HepG2 (cell line): Measurements from ENCODE around the gene ATP1A1. TPM values are rescaled to one million over a fixed set of nuclear protein-coding genes. Genes with fewer than 3 reads are reported as not detected.

ENCODE experiments used
- CHD2 ChIP-seq: IDR thresholded peaks from 2 replicates; pipeline ENCODE4 v1.6.1; 2011; ENCODE audit warnings: low read depth, low read length, improper control_type of control experiment
- HNRNPL ChIP-seq: fragments of 200-400 bp; formaldehyde crosslinking; IDR thresholded peaks from 2 replicates; pipeline ENCODE4 v1.6.1; 2017; ENCODE audit warnings: mild to moderate bottlenecking, low read depth, low read length
- HOXA9 ChIP-seq: sonication (generic); formaldehyde crosslinking; IDR thresholded peaks from 2 replicates; pipeline ENCODE4 v1.8.1; 2022; ENCODE audit warnings: missing genetic modification reagents, mild to moderate bottlenecking, moderate library complexity, borderline replicate concordance
- KDM6A ChIP-seq: IDR thresholded peaks from 2 replicates; pipeline ENCODE4 v1.6.1; 2016; ENCODE audit warnings: low read depth
- KLF9 ChIP-seq: IDR thresholded peaks from 2 replicates; pipeline ENCODE4 v1.6.1; 2016; ENCODE audit warnings: low read depth
- MED1 ChIP-seq: sonication (generic); formaldehyde crosslinking; IDR thresholded peaks from 2 replicates; pipeline ENCODE4 v1.4.0; 2020; ENCODE audit warnings: missing genetic modification reagents
- PRPF4 ChIP-seq: fragments of 200-400 bp; formaldehyde crosslinking; IDR thresholded peaks from 2 replicates; pipeline ENCODE4 v1.6.1; 2016; ENCODE audit warnings: low read length, low read depth; ENCODE audit not compliant: poor library complexity, severe bottlenecking
- SETDB1 ChIP-seq: sonication (generic); formaldehyde crosslinking; IDR thresholded peaks from 2 replicates; pipeline ENCODE4 v1.5.1; 2020; ENCODE audit warnings: missing genetic modification reagents, mild to moderate bottlenecking, borderline replicate concordance
- SYNCRIP ChIP-seq: fragments of 200-400 bp; formaldehyde crosslinking; IDR thresholded peaks from 2 replicates; pipeline ENCODE4 v1.6.1; 2018; ENCODE audit warnings: mild to moderate bottlenecking, low read depth, low read length; ENCODE audit not compliant: insufficient read depth
- TGIF2 ChIP-seq: IDR thresholded peaks from 2 replicates; pipeline ENCODE4 v1.6.1; 2016; ENCODE audit warnings: control low read depth, missing compliant biosample characterization
- YEATS4 ChIP-seq: sonication (generic); formaldehyde crosslinking; IDR thresholded peaks from 2 replicates; pipeline ENCODE4 v1.4.0; 2020; ENCODE audit warnings: missing genetic modification reagents, borderline replicate concordance
- ZFP36L1 ChIP-seq: sonication (generic); formaldehyde crosslinking; IDR thresholded peaks from 2 replicates; pipeline ENCODE4 v1.8.0; 2022; ENCODE audit warnings: mild to moderate bottlenecking, missing genetic modification reagents, moderate library complexity
- ZFP36L2 ChIP-seq: sonication (generic); formaldehyde crosslinking; IDR thresholded peaks from 2 replicates; pipeline ENCODE4 v1.4.0; 2020; ENCODE audit warnings: missing genetic modification reagents
- ZNF292 ChIP-seq: sonication (generic); formaldehyde crosslinking; IDR thresholded peaks from 2 replicates; pipeline ENCODE4 v1.8.1; 2022; ENCODE audit warnings: mild to moderate bottlenecking, low read depth, missing genetic modification reagents, borderline replicate concordance
- ZNF451 ChIP-seq: sonication (generic); formaldehyde crosslinking; IDR thresholded peaks from 2 replicates; pipeline ENCODE4 v1.5.0; 2020; ENCODE audit warnings: mild to moderate bottlenecking, missing genetic modification reagents
- ZNF569 ChIP-seq: sonication (generic); formaldehyde crosslinking; IDR thresholded peaks from 2 replicates; pipeline ENCODE4 v1.5.0; 2020; ENCODE audit warnings: mild to moderate bottlenecking, missing genetic modification reagents, moderate library complexity, borderline replicate concordance
- ZNF605 ChIP-seq: sonication (generic); formaldehyde crosslinking; IDR thresholded peaks from 2 replicates; pipeline ENCODE4 v1.8.0; 2022; ENCODE audit warnings: mild to moderate bottlenecking, missing genetic modification reagents
- ZNF773 ChIP-seq: sonication (generic); formaldehyde crosslinking; IDR thresholded peaks from 2 replicates; pipeline ENCODE4 v1.4.0; 2020; ENCODE audit warnings: missing genetic modification reagents, borderline replicate concordance
- polyA plus RNA-seq, 8 experiments: library from polyadenylated mRNA; depleted of rRNA in 3 of 8; stranded (reverse) in 7 of 8; unstranded in 1 of 8; fragments of >200 nt; fragmentation: Illumina TruSeq in 4 of 8; extraction: Trizol in 4 of 8; gene quantifications; 2 replicates each; pipeline versions ENCODE4 v1.2.1 to v1.2.3, GENCODE V29; 2011 to 2016; ENCODE audit warnings: low read depth in 4 of 8, missing spikeins in 1 of 8, mixed read lengths in 1 of 8; ENCODE audit not compliant: insufficient read depth in 1 of 8
- total RNA-seq, 5 experiments: library from RNA; depleted of rRNA; stranded (reverse); fragments of >200 nt; fragmentation: Illumina TruSeq; extraction: Trizol; gene quantifications; 2 replicates each; pipeline ENCODE4 v1.2.3, GENCODE V29; 2016; ENCODE audit warnings: low read depth in 1 of 5
- TF ChIP-seq, protein P1 (sequence below): sonication (generic); formaldehyde crosslinking; IDR thresholded peaks from 2 replicates; pipeline ENCODE4 v1.5.0; 2020; ENCODE audit warnings: missing genetic modification reagents
- TF ChIP-seq, protein P2 (sequence below): sonication (generic); formaldehyde crosslinking; IDR thresholded peaks from 2 replicates; pipeline ENCODE4 v1.4.0; 2020; ENCODE audit warnings: low read depth, mild to moderate bottlenecking, missing genetic modification reagents
- TF ChIP-seq, protein P3 (sequence below): sonication (generic); formaldehyde crosslinking; IDR thresholded peaks from 2 replicates; pipeline ENCODE4 v1.4.0; 2020; ENCODE audit warnings: missing genetic modification reagents
- TF ChIP-seq, protein P4 (sequence below): sonication (generic); formaldehyde crosslinking; IDR thresholded peaks from 2 replicates; pipeline ENCODE4 v1.8.0; 2022; ENCODE audit warnings: mild to moderate bottlenecking, missing genetic modification reagents, borderline replicate concordance
- TF ChIP-seq, protein P5 (sequence below): sonication (generic); formaldehyde crosslinking; IDR thresholded peaks from 2 replicates; pipeline ENCODE4 v1.8.1; 2023; ENCODE audit warnings: mild to moderate bottlenecking, missing genetic modification reagents

Gene ATP1A1
- total and polyA plus RNA-seq, 2 of the 13 experiments (the other 11 are each of a cell fraction or from before 2014, with no cell fraction given): 280 to 705 TPM

DNA sequence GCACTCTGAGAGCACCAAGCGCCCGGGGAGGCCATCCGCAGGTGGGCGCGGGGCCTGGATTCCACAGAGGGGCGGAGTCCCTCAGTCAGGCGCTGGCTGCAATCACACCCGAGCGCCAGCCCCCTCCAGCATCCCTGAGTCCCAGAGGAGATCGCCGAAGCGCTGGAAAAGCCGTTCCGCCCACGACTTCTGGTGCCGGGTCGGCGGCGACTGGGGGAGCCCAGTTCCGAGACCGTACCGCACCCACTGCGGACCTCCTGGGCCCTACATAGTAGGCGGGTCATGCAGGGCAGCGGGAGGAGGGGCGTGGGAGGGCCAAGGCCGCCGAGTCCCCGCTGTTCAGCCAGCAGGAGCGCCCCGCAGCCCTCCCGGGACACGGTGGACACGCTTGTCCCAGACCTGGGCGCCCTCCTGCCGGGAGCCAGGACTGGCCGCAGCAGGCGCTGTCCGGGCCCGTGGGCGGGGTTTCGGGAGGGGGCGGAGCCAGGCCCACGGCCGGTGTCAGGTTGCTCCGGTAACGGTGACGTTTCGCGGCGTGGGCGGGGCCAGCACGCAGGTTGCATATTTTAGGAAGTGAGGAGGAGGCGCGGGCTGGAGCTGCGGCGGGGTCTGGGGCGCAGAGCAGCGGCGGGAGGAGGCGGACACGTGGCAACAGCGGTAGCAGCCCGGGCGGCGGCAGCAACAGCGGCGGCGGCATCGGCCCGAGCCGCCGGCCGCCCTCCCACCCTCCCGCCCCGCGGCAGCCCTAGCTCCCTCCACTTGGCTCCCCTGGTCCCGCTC, at the start of gene ATP1A1 (continued):
- TF ChIP-seq PRPF4 (no peak), MED1 (CRISPR knock-in tag) (peak; percentile 57), HOXA9 (CRISPR knock-in tag) (no peak), SETDB1 (CRISPR knock-in tag) (peak; percentile 83; the same call in 1 of the 2 replicates), ZFP36L2 (CRISPR knock-in tag) (no peak), KDM6A (CRISPR knock-in tag) (no peak), ZNF292 (no peak), KLF9 (CRISPR knock-in tag) (no peak), ZFP36L1 (0 out of 2 replicates have a peak, but pooled peaks have one; percentile 40), ZNF773 (CRISPR knock-in tag) (no peak), YEATS4 (CRISPR knock-in tag) (no peak; the same call in 1 of the 2 replicates), ZNF605 (CRISPR knock-in tag) (peak; percentile 82; the same call in 1 of the 2 replicates), HNRNPL (no peak), SYNCRIP (no peak), ZNF451 (CRISPR knock-in tag) (no peak), ZNF569 (CRISPR knock-in tag) (no peak), CHD2 (no peak), TGIF2 (CRISPR knock-in tag) (no peak; the same call in 1 of the 2 replicates)
- TF ChIP-seq, protein P1, sequence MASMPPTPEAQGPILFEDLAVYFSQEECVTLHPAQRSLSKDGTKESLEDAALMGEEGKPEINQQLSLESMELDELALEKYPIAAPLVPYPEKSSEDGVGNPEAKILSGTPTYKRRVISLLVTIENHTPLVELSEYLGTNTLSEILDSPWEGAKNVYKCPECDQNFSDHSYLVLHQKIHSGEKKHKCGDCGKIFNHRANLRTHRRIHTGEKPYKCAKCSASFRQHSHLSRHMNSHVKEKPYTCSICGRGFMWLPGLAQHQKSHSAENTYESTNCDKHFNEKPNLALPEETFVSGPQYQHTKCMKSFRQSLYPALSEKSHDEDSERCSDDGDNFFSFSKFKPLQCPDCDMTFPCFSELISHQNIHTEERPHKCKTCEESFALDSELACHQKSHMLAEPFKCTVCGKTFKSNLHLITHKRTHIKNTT (CRISPR knock-in tag): no peak
- TF ChIP-seq, protein P2, sequence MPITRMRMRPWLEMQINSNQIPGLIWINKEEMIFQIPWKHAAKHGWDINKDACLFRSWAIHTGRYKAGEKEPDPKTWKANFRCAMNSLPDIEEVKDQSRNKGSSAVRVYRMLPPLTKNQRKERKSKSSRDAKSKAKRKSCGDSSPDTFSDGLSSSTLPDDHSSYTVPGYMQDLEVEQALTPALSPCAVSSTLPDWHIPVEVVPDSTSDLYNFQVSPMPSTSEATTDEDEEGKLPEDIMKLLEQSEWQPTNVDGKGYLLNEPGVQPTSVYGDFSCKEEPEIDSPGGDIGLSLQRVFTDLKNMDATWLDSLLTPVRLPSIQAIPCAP: no peak
- TF ChIP-seq, protein P3, sequence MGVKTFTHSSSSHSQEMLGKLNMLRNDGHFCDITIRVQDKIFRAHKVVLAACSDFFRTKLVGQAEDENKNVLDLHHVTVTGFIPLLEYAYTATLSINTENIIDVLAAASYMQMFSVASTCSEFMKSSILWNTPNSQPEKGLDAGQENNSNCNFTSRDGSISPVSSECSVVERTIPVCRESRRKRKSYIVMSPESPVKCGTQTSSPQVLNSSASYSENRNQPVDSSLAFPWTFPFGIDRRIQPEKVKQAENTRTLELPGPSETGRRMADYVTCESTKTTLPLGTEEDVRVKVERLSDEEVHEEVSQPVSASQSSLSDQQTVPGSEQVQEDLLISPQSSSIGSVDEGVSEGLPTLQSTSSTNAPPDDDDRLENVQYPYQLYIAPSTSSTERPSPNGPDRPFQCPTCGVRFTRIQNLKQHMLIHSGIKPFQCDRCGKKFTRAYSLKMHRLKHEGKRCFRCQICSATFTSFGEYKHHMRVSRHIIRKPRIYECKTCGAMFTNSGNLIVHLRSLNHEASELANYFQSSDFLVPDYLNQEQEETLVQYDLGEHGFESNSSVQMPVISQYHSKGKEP (CRISPR knock-in tag): no peak
- TF ChIP-seq, protein P4, sequence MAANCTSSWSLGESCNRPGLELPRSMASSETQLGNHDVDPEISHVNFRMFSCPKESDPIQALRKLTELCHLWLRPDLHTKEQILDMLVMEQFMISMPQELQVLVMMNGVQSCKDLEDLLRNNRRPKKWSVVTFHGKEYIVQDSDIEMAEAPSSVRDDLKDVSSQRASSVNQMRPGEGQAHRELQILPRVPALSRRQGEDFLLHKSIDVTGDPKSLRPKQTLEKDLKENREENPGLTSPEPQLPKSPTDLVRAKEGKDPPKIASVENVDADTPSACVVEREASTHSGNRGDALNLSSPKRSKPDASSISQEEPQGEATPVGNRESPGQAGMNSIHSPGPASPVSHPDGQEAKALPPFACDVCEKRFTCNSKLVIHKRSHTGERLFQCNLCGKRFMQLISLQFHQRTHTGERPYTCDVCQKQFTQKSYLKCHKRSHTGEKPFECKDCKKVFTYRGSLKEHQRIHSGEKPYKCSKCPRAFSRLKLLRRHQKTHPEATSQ: 0 out of 2 replicates have a peak, but pooled peaks have one; percentile 65
- TF ChIP-seq, protein P5, sequence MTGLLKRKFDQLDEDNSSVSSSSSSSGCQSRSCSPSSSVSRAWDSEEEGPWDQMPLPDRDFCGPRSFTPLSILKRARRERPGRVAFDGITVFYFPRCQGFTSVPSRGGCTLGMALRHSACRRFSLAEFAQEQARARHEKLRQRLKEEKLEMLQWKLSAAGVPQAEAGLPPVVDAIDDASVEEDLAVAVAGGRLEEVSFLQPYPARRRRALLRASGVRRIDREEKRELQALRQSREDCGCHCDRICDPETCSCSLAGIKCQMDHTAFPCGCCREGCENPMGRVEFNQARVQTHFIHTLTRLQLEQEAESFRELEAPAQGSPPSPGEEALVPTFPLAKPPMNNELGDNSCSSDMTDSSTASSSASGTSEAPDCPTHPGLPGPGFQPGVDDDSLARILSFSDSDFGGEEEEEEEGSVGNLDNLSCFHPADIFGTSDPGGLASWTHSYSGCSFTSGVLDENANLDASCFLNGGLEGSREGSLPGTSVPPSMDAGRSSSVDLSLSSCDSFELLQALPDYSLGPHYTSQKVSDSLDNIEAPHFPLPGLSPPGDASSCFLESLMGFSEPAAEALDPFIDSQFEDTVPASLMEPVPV (CRISPR knock-in tag): peak; percentile 90
